A549 (cell line): ENCODE measurements around the gene HSPB1.

Source experiments
- MAFK ChIP-seq: fragments of 450-650 bp; IDR thresholded peaks from 2 replicates; pipeline ENCODE4 v1.6.1; 2014; ENCODE audit not compliant: partially characterized antibody
- RCOR1 ChIP-seq: fragments of 150-350 bp; IDR thresholded peaks from 2 replicates; pipeline ENCODE4 v1.6.1; 2014; ENCODE audit warnings: antibody characterized with exemption, low read length, low read depth
- TF ChIP-seq, protein P1 (sequence below): fragments of >200 bp; sonication (Bioruptor Twin); formaldehyde crosslinking; IDR thresholded peaks from 3 replicates; pipeline ENCODE4 v1.5.1; 2016
- TF ChIP-seq, protein P2 (sequence below): fragments of 200-600 bp; sonication (generic); IDR thresholded peaks from 2 replicates; pipeline ENCODE4 v1.6.1; 2016; ENCODE audit warnings: antibody characterized with exemption, mild to moderate bottlenecking, moderate library complexity

GRCh38 chr7:76292213-76292573 is 10.3 kb upstream of the HSPB1 start:
- TF ChIP-seq, protein P1, sequence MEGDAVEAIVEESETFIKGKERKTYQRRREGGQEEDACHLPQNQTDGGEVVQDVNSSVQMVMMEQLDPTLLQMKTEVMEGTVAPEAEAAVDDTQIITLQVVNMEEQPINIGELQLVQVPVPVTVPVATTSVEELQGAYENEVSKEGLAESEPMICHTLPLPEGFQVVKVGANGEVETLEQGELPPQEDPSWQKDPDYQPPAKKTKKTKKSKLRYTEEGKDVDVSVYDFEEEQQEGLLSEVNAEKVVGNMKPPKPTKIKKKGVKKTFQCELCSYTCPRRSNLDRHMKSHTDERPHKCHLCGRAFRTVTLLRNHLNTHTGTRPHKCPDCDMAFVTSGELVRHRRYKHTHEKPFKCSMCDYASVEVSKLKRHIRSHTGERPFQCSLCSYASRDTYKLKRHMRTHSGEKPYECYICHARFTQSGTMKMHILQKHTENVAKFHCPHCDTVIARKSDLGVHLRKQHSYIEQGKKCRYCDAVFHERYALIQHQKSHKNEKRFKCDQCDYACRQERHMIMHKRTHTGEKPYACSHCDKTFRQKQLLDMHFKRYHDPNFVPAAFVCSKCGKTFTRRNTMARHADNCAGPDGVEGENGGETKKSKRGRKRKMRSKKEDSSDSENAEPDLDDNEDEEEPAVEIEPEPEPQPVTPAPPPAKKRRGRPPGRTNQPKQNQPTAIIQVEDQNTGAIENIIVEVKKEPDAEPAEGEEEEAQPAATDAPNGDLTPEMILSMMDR, result no peak
- TF ChIP-seq, protein P2, sequence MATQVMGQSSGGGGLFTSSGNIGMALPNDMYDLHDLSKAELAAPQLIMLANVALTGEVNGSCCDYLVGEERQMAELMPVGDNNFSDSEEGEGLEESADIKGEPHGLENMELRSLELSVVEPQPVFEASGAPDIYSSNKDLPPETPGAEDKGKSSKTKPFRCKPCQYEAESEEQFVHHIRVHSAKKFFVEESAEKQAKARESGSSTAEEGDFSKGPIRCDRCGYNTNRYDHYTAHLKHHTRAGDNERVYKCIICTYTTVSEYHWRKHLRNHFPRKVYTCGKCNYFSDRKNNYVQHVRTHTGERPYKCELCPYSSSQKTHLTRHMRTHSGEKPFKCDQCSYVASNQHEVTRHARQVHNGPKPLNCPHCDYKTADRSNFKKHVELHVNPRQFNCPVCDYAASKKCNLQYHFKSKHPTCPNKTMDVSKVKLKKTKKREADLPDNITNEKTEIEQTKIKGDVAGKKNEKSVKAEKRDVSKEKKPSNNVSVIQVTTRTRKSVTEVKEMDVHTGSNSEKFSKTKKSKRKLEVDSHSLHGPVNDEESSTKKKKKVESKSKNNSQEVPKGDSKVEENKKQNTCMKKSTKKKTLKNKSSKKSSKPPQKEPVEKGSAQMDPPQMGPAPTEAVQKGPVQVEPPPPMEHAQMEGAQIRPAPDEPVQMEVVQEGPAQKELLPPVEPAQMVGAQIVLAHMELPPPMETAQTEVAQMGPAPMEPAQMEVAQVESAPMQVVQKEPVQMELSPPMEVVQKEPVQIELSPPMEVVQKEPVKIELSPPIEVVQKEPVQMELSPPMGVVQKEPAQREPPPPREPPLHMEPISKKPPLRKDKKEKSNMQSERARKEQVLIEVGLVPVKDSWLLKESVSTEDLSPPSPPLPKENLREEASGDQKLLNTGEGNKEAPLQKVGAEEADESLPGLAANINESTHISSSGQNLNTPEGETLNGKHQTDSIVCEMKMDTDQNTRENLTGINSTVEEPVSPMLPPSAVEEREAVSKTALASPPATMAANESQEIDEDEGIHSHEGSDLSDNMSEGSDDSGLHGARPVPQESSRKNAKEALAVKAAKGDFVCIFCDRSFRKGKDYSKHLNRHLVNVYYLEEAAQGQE, result no peak
- TF ChIP-seq RCOR1 (no peak), MAFK (no peak)
